ENCODE data around the gene MXRA7.
"Not testable (repeated sequence)": the region's sequence is repeated elsewhere in the genome, so short reads cannot be mapped to it uniquely, and the experiment has no call there.

The MXRA7 gene

DNA sequence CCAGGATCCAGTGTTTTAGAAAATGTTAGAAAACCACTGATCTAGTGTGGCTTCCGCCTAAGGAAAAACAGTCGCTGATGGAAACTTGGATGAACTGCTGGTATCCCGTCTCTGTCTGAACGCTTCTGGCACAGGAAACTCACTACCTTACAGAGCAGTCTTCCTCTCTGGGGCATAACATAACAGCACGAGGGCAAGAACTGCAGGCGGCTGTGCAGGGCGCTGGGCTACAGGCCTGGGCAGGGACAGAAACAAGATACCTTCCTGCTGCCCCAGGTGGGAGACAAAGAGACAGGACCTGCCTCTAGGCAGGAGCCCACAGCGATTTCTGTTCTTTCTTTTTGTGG is 10.5 kb downstream of the MXRA7 start:
- Histone ChIP-seq H3K4me3 (ENCODE audit: low read length) (peak overlapping the region; percentile 50), H3K4me2 (ENCODE audit: low read length) (peak overlapping the region; percentile 85), H3K9me3 (replicated peaks; ENCODE audit: low read length) (no peaks in the 10 kb centered on the region), H3K36me3 (ENCODE audit: insufficient read depth, low read length) (peaks cover under 1% of the 10 kb centered on the region), H3K27me3 (ENCODE audit: control insufficient read depth, insufficient read depth, low read length) (no peaks in the 10 kb centered on the region), H3K9ac (ENCODE audit: low read depth, low read length) (peak overlapping the region; percentile 72), H3K4me1 (ENCODE audit: control insufficient read depth, insufficient read depth, low read length) (peaks cover 68% of the 10 kb centered on the region)

DNA sequence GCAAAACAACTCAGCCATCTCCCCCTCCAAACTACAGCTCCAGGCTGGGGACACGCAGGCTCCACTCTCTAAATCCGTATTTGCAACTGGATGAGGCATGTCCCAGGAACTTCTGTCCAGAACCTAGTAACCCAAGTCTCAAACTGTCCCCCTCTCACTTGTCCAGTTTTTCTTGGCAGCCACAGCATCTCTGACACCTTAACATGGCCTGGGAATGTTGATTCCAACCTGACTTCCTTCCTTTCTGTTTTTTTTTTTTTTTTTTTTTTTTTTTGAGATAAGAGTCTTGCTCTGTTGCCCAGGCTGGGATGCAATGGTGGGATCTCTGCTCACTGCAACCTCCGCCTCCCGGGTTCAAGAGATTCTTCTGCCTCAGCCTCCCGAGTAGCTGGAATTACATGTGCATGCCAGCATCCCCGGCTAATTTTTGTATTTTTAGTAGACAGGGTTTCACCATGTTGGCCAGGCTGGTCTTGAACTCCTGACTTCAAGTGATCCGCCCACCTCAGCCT is 12.2 kb downstream of the MXRA7 start:
- H3K4me1 ChIP-seq (ENCODE audit: control insufficient read depth, insufficient read depth, low read length): peaks cover 78% of the 10 kb centered on the region

GRCh38 chr17:76697702-76698465 is 12.9 kb downstream of the MXRA7 start:
- H3K36me3 ChIP-seq (ENCODE audit: insufficient read depth, low read length): no peaks in the 10 kb centered on the region
- H3K4me3 ChIP-seq (ENCODE audit: low read length): peak overlapping the region; percentile 43
- H3K27me3 ChIP-seq (ENCODE audit: control insufficient read depth, insufficient read depth, low read length): no peaks in the 10 kb centered on the region
- no peaks in the 10 kb centered on the region for H3K9me3 ChIP-seq (replicated peaks; ENCODE audit: low read length)
- peak overlapping the region; percentile 65 for H3K4me2 ChIP-seq (ENCODE audit: low read length)
- H3K4me1 ChIP-seq (ENCODE audit: control insufficient read depth, insufficient read depth, low read length): peaks cover 84% of the 10 kb centered on the region
- peak overlapping the region; percentile 76 for H3K9ac ChIP-seq (ENCODE audit: low read depth, low read length)

More for the DNA sequence above, 12.2 kb downstream of the MXRA7 start:
- not testable (repeated sequence) for H3K4me3 ChIP-seq (ENCODE audit: low read length); H3K36me3 ChIP-seq (ENCODE audit: insufficient read depth, low read length); H3K9me3 ChIP-seq (replicated peaks; ENCODE audit: low read length); H3K27me3 ChIP-seq (ENCODE audit: control insufficient read depth, insufficient read depth, low read length)
- peak overlapping the region; percentile 76 for H3K9ac ChIP-seq (ENCODE audit: low read depth, low read length)
- H3K4me2 ChIP-seq (ENCODE audit: low read length): peak overlapping the region; percentile 65

DNA sequence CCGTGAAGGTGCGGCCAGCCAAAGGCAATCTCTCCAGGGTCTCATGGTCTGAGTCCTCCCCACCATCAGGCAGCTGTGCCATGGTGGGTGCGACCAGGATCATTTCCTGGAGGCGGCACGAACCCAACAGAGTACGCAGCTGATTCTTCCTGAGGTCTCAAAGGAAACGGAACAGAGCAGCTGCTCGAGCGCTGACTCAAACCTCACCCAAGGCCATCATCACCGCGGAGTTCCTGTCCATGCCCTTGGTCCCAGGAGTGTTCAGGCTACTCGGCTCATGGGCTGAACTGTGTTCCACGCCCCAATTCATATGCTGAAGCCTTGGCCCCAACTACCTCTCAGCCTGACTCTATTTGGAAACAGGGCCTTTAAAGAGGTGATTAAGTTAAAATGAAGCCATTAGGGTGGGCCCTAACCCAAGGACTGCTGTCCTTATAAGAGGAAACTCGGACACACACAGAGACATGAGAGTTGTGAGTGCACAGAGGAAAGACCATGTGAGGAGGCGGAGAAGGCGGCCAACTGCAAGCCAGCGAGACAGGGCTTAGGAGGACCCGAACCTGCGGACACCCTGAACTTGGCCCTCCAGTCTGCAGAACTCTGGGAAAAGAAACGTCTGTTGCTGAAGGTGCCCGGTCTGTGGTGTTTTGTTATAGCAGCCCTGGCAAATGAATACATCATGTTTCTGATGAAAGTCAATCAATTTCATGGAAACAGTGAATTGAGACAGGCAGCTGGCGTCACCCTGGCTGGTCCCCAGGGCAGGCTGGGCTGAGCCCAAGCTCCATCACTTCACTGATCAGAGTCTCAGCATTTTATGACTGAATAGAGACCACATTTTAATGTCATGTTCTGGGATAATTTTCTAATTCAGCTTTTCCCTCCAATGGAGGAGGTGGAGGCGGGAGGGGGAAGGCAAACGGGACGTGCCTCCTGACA is 13.7 kb downstream of the MXRA7 start:
- peak overlapping the region; percentile 65 for H3K4me2 ChIP-seq (ENCODE audit: low read length)
- H3K36me3 ChIP-seq (ENCODE audit: insufficient read depth, low read length): no peaks in the 10 kb centered on the region
- H3K9ac ChIP-seq (ENCODE audit: low read depth, low read length): peak overlapping the region; percentile 76
- no peaks in the 10 kb centered on the region for H3K27me3 ChIP-seq (ENCODE audit: control insufficient read depth, insufficient read depth, low read length)
- H3K4me3 ChIP-seq (ENCODE audit: low read length): peak overlapping the region; percentile 43
- H3K4me1 ChIP-seq (ENCODE audit: control insufficient read depth, insufficient read depth, low read length): peaks cover 85% of the 10 kb centered on the region
- no peaks in the 10 kb centered on the region for H3K9me3 ChIP-seq (replicated peaks; ENCODE audit: low read length)

DNA sequence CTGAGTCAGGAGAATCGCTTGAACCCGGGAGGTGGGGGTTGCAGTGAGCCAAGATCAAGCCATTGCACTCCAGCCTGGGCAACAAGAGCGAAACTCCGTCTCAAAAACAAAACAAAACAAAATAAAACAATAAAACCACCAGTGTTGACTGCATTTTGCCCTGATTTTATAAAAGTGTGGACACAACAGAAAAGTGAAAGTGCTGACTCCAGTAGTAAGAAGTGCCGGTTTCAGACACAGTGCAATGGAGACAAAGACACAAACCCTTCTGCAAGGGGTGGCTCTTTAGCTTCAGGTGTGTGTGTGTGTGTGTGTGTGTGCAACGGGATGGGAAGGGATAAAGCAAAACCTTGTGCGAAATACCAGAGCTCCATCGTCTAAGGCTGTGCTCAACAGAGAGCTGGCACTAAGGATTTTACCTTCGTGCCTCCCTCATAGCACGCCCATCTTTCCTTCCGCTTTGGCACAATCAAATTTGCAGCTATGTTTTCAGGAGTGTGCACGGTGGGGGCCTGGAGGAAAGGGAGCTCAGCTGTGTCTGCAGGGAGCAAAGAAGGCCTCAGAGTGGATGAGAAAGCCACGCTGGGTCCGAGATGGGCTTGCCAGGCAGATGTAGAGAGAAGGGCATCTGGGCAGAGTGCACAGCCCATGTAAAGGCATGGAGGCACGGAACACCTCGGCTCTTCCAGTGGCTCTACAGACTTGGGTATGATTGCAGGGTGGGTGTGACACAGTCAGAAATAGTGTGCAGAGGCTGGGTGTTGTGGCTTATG is 15.5 kb downstream of the MXRA7 start:
- Histone ChIP-seq H3K9me3 (replicated peaks; ENCODE audit: low read length) (no peaks in the 10 kb centered on the region), H3K4me2 (ENCODE audit: low read length) (peak overlapping the region; percentile 69), H3K9ac (ENCODE audit: low read depth, low read length) (peak overlapping the region; percentile 2), H3K27me3 (ENCODE audit: control insufficient read depth, insufficient read depth, low read length) (no peaks in the 10 kb centered on the region), H3K36me3 (ENCODE audit: insufficient read depth, low read length) (peaks cover 7% of the 10 kb centered on the region), H3K4me3 (ENCODE audit: low read length) (no peak overlapping the region), H3K4me1 (ENCODE audit: control insufficient read depth, insufficient read depth, low read length) (peaks cover 82% of the 10 kb centered on the region)

GRCh38 chr17:76691379-76692191 is 19.2 kb downstream of the MXRA7 start:
- peaks cover 80% of the 10 kb centered on the region for H3K4me1 ChIP-seq (ENCODE audit: control insufficient read depth, insufficient read depth, low read length)
- no peak overlapping the region for H3K4me2 ChIP-seq (ENCODE audit: low read length)
- no peaks in the 10 kb centered on the region for H3K27me3 ChIP-seq (ENCODE audit: control insufficient read depth, insufficient read depth, low read length)
- no peak overlapping the region for H3K4me3 ChIP-seq (ENCODE audit: low read length)
- no peak overlapping the region for H3K9ac ChIP-seq (ENCODE audit: low read depth, low read length)
- H3K36me3 ChIP-seq (ENCODE audit: insufficient read depth, low read length): peaks cover 23% of the 10 kb centered on the region
- H3K9me3 ChIP-seq (replicated peaks; ENCODE audit: low read length): no peaks in the 10 kb centered on the region

DNA sequence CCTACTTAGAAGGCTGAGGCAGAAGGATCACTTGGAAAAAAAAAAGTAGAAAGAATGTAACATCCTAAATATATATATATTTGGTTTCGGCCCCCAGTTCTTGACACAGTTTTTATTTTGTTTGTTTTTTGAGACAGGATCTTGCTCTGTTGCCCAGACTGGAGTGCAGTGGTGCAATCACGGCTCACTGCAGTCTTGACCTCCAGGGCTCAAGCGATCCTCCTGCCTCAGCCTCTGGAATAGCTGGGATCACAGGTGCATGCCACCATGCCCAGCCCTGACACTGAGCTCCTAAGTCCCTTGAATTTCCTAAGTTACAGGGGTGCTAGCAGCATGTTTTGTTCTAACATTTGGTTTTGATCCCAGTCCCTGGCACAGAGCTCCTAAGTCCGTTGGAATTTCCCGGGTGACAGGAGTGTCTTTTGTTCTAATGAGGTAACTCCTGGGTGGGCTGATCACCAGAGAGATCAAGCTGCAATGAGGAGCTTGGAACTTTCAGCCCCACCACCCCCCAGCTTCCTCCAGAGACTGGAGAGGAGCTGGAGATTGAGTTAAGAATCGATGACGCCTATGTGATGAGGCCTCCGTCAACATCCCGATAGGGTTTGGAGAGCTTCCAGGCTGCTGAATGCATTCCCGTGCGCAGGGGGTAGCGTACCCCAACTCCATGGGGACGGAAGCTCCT is 20.0 kb downstream of the MXRA7 start:
- peaks cover 75% of the 10 kb centered on the region for H3K4me1 ChIP-seq (ENCODE audit: control insufficient read depth, insufficient read depth, low read length)
- H3K9me3 ChIP-seq (replicated peaks; ENCODE audit: low read length): no peaks in the 10 kb centered on the region
- H3K36me3 ChIP-seq (ENCODE audit: insufficient read depth, low read length): peaks cover 26% of the 10 kb centered on the region

GRCh38 chr17:76689859-76690258 is 20.9 kb downstream of the MXRA7 start:
- Histone ChIP-seq H3K4me2 (ENCODE audit: low read length) (peak overlapping the region; percentile 74), H3K9ac (ENCODE audit: low read depth, low read length) (peak overlapping the region; percentile 76), H3K9me3 (replicated peaks; ENCODE audit: low read length) (no peaks in the 10 kb centered on the region), H3K36me3 (ENCODE audit: insufficient read depth, low read length) (peaks cover 29% of the 10 kb centered on the region), H3K27me3 (ENCODE audit: control insufficient read depth, insufficient read depth, low read length) (no peaks in the 10 kb centered on the region), H3K4me3 (ENCODE audit: low read length) (no peak overlapping the region), H3K4me1 (ENCODE audit: control insufficient read depth, insufficient read depth, low read length) (peaks cover 67% of the 10 kb centered on the region)

More for the DNA sequence above, 20.0 kb downstream of the MXRA7 start:
- no peak overlapping the region for H3K4me2 ChIP-seq (ENCODE audit: low read length)
- H3K27me3 ChIP-seq (ENCODE audit: control insufficient read depth, insufficient read depth, low read length): no peaks in the 10 kb centered on the region
- H3K9ac ChIP-seq (ENCODE audit: low read depth, low read length): no peak overlapping the region
- H3K4me3 ChIP-seq (ENCODE audit: low read length): no peak overlapping the region

- peak overlapping the region; percentile 76 for H3K9ac ChIP-seq (ENCODE audit: low read depth, low read length)
- H3K27me3 ChIP-seq (ENCODE audit: control insufficient read depth, insufficient read depth, low read length): no peaks in the 10 kb centered on the region
- H3K4me1 ChIP-seq (ENCODE audit: control insufficient read depth, insufficient read depth, low read length): peaks cover 70% of the 10 kb centered on the region
- peaks cover 40% of the 10 kb centered on the region for H3K36me3 ChIP-seq (ENCODE audit: insufficient read depth, low read length)
- peak overlapping the region; percentile 34 for H3K4me3 ChIP-seq (ENCODE audit: low read length)
- peak overlapping the region; percentile 74 for H3K4me2 ChIP-seq (ENCODE audit: low read length)
- no peaks in the 10 kb centered on the region for H3K9me3 ChIP-seq (replicated peaks; ENCODE audit: low read length)
Measured at GRCh38 chr17:76688165-76688622, 22.6 kb downstream of the MXRA7 start.
